SK-N-MC (cell line): Measurements from ENCODE around the gene ABCB6.

Source experiments
- DNase-seq: peaks from one replicate; pipeline ENCODE4 v3.0.0-alpha.2; 2011; ENCODE audit warnings: low read depth, low spot score
- H3K27ac ChIP-seq: fragments of 200-600 bp; sonication (generic); 2 replicates; pipeline ENCODE4 v1.5.1; 2016; ENCODE audit warnings: mixed run types
- H3K36me3 ChIP-seq: fragments of 200-600 bp; sonication (generic); 2 replicates; pipeline ENCODE4 v1.6.1; 2017; ENCODE audit warnings: antibody characterized with exemption, low read length, mixed read lengths; ENCODE audit not compliant: insufficient read depth
- H3K4me3 ChIP-seq: fragments of 200-600 bp; sonication (generic); 2 replicates; pipeline ENCODE4 v1.5.1; 2016
- H3K9ac ChIP-seq: fragments of 200-600 bp; sonication (generic); 2 replicates; pipeline ENCODE4 v1.8.0; 2017; ENCODE audit warnings: mixed run types, mixed read lengths; ENCODE audit not compliant: insufficient read length
- H3K9me3 ChIP-seq: fragments of 200-600 bp; sonication (generic); 2 replicates; pipeline ENCODE4 v1.6.1; 2017; ENCODE audit warnings: low read depth, mild to moderate bottlenecking, antibody characterized with exemption, low read length, moderate library complexity, mixed read lengths
- EZH2 ChIP-seq: fragments of 200-600 bp; sonication (generic); IDR thresholded peaks from one replicate; pipeline ENCODE4 v1.6.1; 2017; ENCODE audit warnings: antibody characterized with exemption
- FOXP2 ChIP-seq: optimal IDR thresholded peaks from 2 replicates; pipeline ENCODE3; 2011; ENCODE audit warnings: mild to moderate bottlenecking, moderate library complexity; ENCODE audit not compliant: insufficient read depth; ENCODE audit errors: extremely low read length, control extremely low read depth
- POLR2AphosphoS5 ChIP-seq: IDR thresholded peaks from 2 replicates; pipeline ENCODE4 v1.6.1; 2012; ENCODE audit warnings: mild to moderate bottlenecking, low read depth, low read length, borderline replicate concordance

Gene ABCB6

DNA sequence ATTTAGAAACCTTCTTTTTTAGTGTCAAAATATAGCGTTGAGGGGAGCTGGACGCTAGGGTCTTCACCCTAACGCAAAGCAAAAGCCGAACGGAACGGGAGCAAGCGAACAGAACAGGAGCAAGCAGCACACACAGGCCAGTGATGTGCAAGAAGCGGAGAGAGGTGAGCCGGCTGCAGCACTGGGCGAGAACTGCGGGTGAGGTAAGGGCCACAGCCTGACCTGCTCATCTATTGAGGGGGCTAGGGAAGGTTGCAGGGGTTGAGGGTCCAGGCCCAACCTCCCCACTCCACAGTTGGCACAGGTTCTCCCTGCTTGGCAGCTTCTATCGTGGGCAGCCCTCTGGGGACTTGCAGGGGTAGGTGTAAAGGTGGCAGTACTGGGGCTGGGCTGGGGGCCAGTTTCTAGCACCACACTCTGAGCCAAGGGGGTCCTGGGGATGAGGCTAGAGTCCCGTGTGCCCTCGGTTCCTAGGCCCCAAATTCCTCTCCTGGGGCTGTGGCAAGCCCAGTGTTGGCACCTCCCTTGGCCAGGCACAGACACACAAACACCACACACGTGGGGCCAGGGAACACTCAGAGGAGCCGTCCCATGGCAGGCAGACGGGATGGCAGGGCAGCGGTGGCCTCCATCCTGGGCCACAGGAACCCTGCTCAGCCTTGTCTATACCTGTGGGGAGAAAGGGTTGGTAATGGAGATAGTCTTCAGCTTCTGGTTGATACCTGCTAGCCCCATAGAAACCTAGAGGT, 1.2 kb upstream of the ABCB6 start:
- DNase-seq, result no peak
- Histone ChIP-seq H3K4me3 (no peak overlapping the region), H3K9ac (no peak overlapping the region), H3K9me3 (no peaks in the 10 kb centered on the region), H3K36me3 (peaks cover 43% of the 10 kb centered on the region), H3K27ac (peak overlapping the region; percentile 69; the same call in 1 of the 2 replicates)
- TF ChIP-seq FOXP2, result no peak

GRCh38 chr2:219218217-219218731, 484 bp downstream of the ABCB6 start:
- Histone ChIP-seq H3K9ac (peak overlapping the region; percentile 83), H3K9me3 (no peaks in the 10 kb centered on the region), H3K27ac (peak overlapping the region; percentile 69), H3K4me3 (peak overlapping the region; percentile 90), H3K36me3 (peaks cover 43% of the 10 kb centered on the region)
- TF ChIP-seq FOXP2 (no peak), EZH2 (no peak), POLR2AphosphoS5 (no peak)
- no peak for DNase-seq

- Histone ChIP-seq H3K27ac (peak overlapping the region; percentile 42; the same call in 1 of the 2 replicates), H3K9ac (no peak overlapping the region)
Observed at GRCh38 chr2:219216535-219216915, 2.2 kb downstream of the ABCB6 start.

DNA sequence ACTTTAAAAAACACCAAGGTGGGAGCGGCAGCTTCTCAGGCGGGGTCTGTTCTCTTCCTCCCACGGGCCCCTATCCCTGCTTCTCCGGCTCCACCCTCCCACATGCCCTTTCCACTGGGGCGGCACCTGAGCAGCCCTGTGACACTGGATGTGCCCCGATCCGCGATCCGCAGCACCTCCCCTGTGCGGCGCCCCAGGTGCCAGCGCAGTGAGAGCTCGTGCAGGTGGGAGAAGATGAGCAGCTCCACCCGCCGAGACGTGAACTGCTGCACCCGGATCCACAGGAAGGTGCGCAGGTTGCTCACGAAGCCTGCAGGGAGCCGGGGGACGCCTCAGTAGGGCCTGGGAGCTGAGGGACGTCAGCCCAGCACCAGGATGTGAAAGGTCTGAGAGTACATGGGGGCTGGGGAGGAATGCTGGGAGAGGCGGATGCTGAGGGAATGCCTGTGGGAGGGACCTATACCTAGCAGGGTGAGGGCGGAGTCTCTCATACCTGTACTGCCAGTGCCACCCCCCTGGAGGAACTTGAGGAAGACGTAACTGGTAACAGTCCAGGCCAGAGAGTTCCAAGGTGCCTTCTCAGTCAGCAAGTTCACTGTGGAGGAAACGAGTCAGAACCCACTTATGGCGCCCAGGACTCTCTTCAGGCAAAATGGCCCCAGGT, 2.8 kb downstream of the ABCB6 start:
- no peak for DNase-seq
- no peak overlapping the region for H3K27ac ChIP-seq
- peaks cover 55% of the 10 kb centered on the region for H3K36me3 ChIP-seq
- TF ChIP-seq FOXP2 (no peak), POLR2AphosphoS5 (no peak), EZH2 (no peak)
- H3K9me3 ChIP-seq, result no peaks in the 10 kb centered on the region
- H3K4me3 ChIP-seq, result no peak overlapping the region
- no peak overlapping the region for H3K9ac ChIP-seq

More at GRCh38 chr2:219216535-219216915, 2.2 kb downstream of the ABCB6 start:
- no peaks in the 10 kb centered on the region for H3K9me3 ChIP-seq
- DNase-seq, result no peak
- H3K4me3 ChIP-seq, result no peak overlapping the region
- peaks cover 51% of the 10 kb centered on the region for H3K36me3 ChIP-seq
- TF ChIP-seq EZH2 (no peak), FOXP2 (no peak), POLR2AphosphoS5 (no peak)

GRCh38 chr2:219214786-219215185, 4.0 kb downstream of the ABCB6 start:
- H3K36me3 ChIP-seq, result peaks cover 68% of the 10 kb centered on the region

DNA sequence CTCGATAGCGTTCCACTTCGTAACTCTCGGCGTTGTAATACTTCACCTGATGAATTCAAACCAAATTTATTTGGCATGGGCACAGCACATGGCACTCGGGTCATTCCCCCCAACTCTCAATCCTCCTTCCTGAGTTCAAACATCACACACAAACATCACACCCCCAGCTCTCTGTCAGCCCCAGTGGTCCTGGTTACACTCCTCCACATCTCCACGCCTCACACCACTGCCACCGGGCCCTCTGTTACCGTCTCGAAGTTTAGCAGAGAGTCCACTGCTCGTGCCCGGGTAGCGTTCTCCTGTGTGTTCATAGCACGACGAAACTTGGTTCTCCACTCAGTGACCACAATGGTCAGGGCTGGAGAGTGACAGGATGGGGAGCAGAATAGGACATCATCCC, 4.6 kb downstream of the ABCB6 start:
- H3K27ac ChIP-seq, result no peak overlapping the region
- no peak for DNase-seq
- no peaks in the 10 kb centered on the region for H3K9me3 ChIP-seq
- H3K36me3 ChIP-seq, result peaks cover 74% of the 10 kb centered on the region
- H3K9ac ChIP-seq, result no peak overlapping the region
- H3K4me3 ChIP-seq, result no peak overlapping the region
- TF ChIP-seq EZH2 (no peak), FOXP2 (no peak), POLR2AphosphoS5 (no peak)

More at GRCh38 chr2:219214786-219215185, 4.0 kb downstream of the ABCB6 start:
- no peak for TF ChIP-seq EZH2
- TF ChIP-seq FOXP2, result no peak
- TF ChIP-seq POLR2AphosphoS5, result no peak
- H3K9ac ChIP-seq, result no peak overlapping the region
- no peak overlapping the region for H3K27ac ChIP-seq
- H3K4me3 ChIP-seq, result no peak overlapping the region
- no peaks in the 10 kb centered on the region for H3K9me3 ChIP-seq
- no peak for DNase-seq

GRCh38 chr2:219213486-219214071, 5.2 kb downstream of the ABCB6 start:
- Histone ChIP-seq H3K4me3 (no peak overlapping the region), H3K36me3 (peaks cover 80% of the 10 kb centered on the region), H3K9ac (no peak overlapping the region), H3K9me3 (no peaks in the 10 kb centered on the region), H3K27ac (no peak overlapping the region)
- DNase-seq, result no peak
- TF ChIP-seq POLR2AphosphoS5 (peak; percentile 37; the same call in 1 of the 2 replicates), FOXP2 (no peak)

DNA sequence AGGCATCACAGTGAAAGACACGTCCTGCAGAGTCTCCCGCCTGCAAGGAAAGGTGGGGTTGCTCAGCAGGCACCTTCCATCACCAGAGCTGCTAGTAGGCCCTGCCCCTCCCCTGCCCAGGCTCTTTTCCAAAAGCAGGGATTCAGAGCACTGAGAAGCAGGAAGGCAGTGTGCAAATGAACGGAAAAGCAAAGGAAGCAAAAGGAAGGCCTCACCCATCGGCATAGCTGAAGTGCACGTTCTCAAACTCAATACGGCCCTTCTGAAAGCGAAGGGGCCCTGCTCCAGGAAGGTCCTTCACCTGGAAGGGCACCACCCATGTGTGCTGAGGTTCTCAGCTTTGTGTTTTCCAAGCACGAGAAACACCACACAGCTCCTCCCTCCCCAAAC, 5.7 kb downstream of the ABCB6 start:
- no peak overlapping the region for H3K27ac ChIP-seq
- H3K4me3 ChIP-seq, result no peak overlapping the region
- H3K36me3 ChIP-seq, result peaks cover 85% of the 10 kb centered on the region
- no peak for TF ChIP-seq FOXP2
- no peak for TF ChIP-seq POLR2AphosphoS5
- no peak for TF ChIP-seq EZH2
- H3K9ac ChIP-seq, result no peak overlapping the region
- DNase-seq, result no peak
- H3K9me3 ChIP-seq, result no peaks in the 10 kb centered on the region
